HG03039 (cell line): Measurements from ENCODE around the gene KIF12.

ENCODE experiments used
- ATAC-seq: cut with Tn5 transposase; IDR thresholded peaks from one replicate; pipeline ENCODE4 v1.9.1; 2021; ENCODE audit warnings: mild to moderate bottlenecking, moderate library complexity; ENCODE audit not compliant: unreplicated experiment

The KIF12 gene

GRCh38 chr9:114070188-114071103, 28.6 kb downstream of the KIF12 start:
- no peak for ATAC-seq

GRCh38 chr9:114069476-114070187, 29.5 kb downstream of the KIF12 start:
- ATAC-seq, result no peak

- no peak for ATAC-seq
Measured at GRCh38 chr9:114065304-114065703, 33.8 kb downstream of the KIF12 start.

GRCh38 chr9:114061830-114062474, 37.1 kb downstream of the KIF12 start:
- no peak for ATAC-seq

GRCh38 chr9:114061292-114061691, 37.8 kb downstream of the KIF12 start:
- ATAC-seq, result no peak

- no peak for ATAC-seq
Measured at GRCh38 chr9:114060711-114061110, 38.4 kb downstream of the KIF12 start.

- no peak for ATAC-seq
Measured at GRCh38 chr9:114060070-114060469, 39.0 kb downstream of the KIF12 start.

GRCh38 chr9:114059047-114059803, 39.9 kb downstream of the KIF12 start:
- ATAC-seq, result no peak

GRCh38 chr9:114058688-114059046, 40.4 kb downstream of the KIF12 start:
- no peak for ATAC-seq

GRCh38 chr9:114057161-114057885, 41.8 kb downstream of the KIF12 start:
- ATAC-seq, result no peak

- ATAC-seq, result no peak
Measured at GRCh38 chr9:114056527-114056926, 42.6 kb downstream of the KIF12 start.

- ATAC-seq, result no peak
Measured at GRCh38 chr9:114055894-114056293, 43.2 kb downstream of the KIF12 start.

GRCh38 chr9:114055061-114055460, 44.0 kb downstream of the KIF12 start:
- ATAC-seq, result no peak

GRCh38 chr9:114054191-114054690, 44.9 kb downstream of the KIF12 start:
- no peak for ATAC-seq

- ATAC-seq, result no peak
Measured at GRCh38 chr9:114053246-114054005, 45.7 kb downstream of the KIF12 start.

GRCh38 chr9:114051706-114052105, 47.4 kb downstream of the KIF12 start:
- ATAC-seq, result no peak

- no peak for ATAC-seq
Measured at GRCh38 chr9:114051281-114051680, 47.8 kb downstream of the KIF12 start.

- ATAC-seq, result no peak
Measured at GRCh38 chr9:114050646-114051045, 48.4 kb downstream of the KIF12 start.

- no peak for ATAC-seq
Measured at GRCh38 chr9:114050226-114050568, 48.9 kb downstream of the KIF12 start.
